Measurements from ENCODE around the gene ZBTB48.

GRCh38 chr1:6587261-6588005, 7.6 kb downstream of the ZBTB48 start:
- TF ChIP-seq CTCF (IDR thresholded peaks at IDR 0.05): no peak
- TF ChIP-seq POLR2AphosphoS5 (IDR thresholded peaks at IDR 0.05): no peak

Measured in sigmoid colon (tissue), 4 donors.